ENCODE results near the gene METTL22.

METTL22 gene

DNA sequence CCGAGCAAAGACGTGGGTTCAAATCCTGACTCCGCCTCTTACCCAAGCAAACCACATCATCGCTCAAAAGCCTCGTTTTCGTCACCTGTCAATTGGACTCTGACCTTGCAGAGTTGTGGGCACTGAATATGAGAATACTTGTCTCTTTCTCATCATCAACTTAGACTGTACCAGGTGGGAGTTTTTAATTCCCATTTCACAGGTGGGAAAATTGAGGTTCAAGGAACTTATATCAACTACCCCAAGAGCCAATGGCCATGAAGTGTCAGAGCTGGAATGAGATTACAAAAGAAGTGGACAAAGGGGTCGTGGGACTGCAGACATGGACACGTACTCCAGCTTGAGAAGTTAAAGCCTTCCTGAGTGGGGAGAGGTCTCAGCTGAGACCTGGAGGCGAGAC is 41.9 kb upstream of the METTL22 start:
- TF ChIP-seq, protein P1, sequence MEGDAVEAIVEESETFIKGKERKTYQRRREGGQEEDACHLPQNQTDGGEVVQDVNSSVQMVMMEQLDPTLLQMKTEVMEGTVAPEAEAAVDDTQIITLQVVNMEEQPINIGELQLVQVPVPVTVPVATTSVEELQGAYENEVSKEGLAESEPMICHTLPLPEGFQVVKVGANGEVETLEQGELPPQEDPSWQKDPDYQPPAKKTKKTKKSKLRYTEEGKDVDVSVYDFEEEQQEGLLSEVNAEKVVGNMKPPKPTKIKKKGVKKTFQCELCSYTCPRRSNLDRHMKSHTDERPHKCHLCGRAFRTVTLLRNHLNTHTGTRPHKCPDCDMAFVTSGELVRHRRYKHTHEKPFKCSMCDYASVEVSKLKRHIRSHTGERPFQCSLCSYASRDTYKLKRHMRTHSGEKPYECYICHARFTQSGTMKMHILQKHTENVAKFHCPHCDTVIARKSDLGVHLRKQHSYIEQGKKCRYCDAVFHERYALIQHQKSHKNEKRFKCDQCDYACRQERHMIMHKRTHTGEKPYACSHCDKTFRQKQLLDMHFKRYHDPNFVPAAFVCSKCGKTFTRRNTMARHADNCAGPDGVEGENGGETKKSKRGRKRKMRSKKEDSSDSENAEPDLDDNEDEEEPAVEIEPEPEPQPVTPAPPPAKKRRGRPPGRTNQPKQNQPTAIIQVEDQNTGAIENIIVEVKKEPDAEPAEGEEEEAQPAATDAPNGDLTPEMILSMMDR (IDR thresholded peaks at IDR 0.05; ENCODE audit: insufficient read depth, missing control alignments): no peak
- FAIRE-seq: no peak
- no peak for DNase-seq (ENCODE audit: insufficient read length, low spot score)

DNA sequence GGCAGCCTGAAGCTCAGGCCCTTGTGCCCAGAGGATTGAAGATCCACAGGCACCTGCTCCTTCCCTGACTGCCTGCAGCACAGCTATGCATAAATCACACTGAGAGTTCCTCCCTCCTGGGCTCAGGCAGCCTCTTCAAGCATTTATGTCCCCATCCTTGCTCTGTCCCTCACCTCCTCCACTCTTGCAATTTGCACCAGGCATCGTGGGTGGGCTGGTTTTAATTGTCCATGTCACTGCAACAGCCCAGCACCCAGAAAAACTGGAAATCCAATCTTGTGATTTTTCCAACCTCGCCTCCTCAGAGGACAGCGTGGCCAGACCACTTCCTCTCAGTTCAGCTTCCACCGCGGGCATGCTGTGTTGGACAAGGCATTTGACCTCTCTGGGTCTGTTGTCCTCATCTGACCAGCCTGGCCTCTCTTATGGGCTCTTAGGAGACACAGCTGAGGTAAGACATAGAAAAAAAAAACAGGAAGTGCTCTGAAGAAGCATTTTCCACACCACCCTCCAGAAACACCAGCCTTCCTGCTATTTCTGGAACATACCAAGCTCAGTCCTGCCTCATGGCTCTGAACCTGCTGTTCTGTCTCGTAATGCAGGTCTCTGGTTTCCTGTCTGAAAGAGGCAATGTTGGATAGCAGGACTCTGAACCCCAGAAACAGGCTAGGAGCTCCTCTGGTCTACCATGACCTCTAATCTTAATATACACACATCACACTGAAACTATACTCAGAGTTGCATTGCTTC is 39.5 kb upstream of the METTL22 start:
- no peak for DNase-seq (ENCODE audit: insufficient read length, low spot score)
- TF ChIP-seq, protein P1 (IDR thresholded peaks at IDR 0.05; ENCODE audit: insufficient read depth, missing control alignments): no peak
- no peak for FAIRE-seq

DNA sequence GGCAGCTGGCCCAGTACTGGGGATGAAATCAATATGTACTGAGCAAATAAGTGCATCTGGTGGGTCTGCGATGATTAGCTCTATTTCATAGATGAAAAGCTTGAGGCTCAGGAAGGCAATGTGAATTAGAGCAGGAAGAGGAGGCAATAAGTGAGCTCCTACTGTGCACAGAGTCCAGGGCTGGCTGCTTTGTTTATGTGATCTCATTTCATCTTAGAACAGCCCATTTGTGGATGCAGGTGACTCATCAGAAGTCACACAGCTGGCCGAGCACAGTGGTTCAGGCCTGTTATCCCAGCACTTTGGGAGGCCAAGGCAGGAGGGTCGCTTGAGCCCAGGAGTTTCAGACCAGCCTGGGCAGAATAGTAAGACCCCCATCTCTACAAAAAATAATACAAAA is 38.3 kb upstream of the METTL22 start:
- DNase-seq (ENCODE audit: insufficient read length, low spot score) (no peak), FAIRE-seq (no peak)
- TF ChIP-seq, protein P1 (IDR thresholded peaks at IDR 0.05; ENCODE audit: insufficient read depth, missing control alignments): no peak

DNA sequence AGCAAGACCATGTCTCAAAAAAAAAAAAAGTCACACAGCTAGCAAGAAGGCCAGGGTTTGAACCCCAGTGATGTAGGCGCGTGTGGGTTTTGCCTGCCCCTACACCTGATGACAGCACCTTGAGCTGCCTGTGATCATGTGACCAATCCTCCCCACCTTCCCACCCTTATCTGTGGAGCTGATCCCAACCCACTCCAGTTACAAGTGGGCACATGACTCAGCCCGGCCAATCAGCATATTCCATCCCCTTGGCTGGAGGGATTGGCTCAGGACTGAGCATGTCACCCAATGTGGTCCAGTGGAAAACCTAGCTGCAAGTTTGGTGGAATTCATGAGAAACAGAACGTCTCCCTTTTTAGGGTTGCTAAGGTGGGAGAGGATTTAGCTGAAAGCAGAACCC is 37.8 kb upstream of the METTL22 start:
- FAIRE-seq: no peak
- TF ChIP-seq, protein P1 (IDR thresholded peaks at IDR 0.05; ENCODE audit: insufficient read depth, missing control alignments): no peak
- no peak for DNase-seq (ENCODE audit: insufficient read length, low spot score)

DNA sequence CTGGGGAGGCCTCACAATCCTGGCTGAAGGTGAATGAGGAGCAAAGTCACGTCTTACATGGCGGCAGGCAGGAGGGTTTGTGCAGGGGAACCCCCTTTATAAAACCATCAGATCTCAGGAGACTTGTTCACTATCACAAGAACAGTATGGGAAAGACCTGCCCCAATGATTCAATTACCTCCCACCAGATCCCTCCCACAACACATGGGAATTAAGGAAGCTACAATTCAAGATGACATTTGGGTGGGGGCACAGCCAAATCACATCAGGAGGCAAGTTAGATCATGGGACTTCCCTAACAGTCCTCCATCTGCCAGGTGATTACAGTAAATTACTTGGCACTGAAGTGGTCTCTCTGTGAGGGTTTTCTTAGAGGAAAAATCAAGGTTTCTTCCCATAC is 36.5 kb upstream of the METTL22 start:
- TF ChIP-seq, protein P1 (IDR thresholded peaks at IDR 0.05; ENCODE audit: insufficient read depth, missing control alignments): no peak
- FAIRE-seq (no peak), DNase-seq (ENCODE audit: insufficient read length, low spot score) (no peak)

DNA sequence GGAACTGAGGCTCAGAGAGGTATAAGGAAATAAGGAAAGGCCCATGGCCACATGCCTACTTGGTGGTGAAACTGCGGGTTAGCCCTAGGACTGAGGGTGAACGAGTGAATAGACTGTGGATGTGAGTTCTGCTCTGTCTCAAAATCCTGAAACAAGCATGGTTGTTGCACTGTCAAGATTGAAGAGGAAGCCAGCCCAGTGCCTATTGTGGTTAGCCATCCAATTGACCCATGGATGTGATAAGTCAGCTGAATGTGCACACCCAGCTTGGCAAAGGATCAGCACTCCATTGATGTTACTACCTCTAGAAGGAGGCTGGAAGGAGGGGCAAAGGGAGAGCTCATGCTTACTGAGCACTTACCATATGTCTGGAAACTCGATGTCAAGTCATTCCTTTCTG is 35.6 kb upstream of the METTL22 start:
- no peak for DNase-seq (ENCODE audit: insufficient read length, low spot score)
- TF ChIP-seq, protein P1 (IDR thresholded peaks at IDR 0.05; ENCODE audit: insufficient read depth, missing control alignments): no peak
- FAIRE-seq: no peak

DNA sequence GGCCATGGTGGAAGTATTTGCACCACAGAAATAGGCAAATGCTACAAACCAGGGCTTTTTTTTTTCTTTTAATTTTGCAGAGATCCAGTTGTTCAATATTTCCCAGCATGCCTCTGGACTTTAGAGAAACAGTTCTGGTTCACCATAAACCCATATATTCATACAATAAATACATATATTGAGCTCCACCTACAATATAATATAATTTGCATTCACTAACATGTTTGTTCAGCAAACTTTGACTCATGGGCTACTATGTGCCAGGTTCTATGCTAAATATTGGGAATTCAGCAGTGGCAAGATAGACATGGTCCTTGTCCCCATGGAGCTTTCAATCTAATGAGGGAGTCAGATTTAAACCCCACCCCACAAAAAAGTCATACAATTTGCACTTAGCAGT is 34.4 kb upstream of the METTL22 start:
- TF ChIP-seq, protein P1 (IDR thresholded peaks at IDR 0.05; ENCODE audit: insufficient read depth, missing control alignments): no peak
- DNase-seq (ENCODE audit: insufficient read length, low spot score) (no peak), FAIRE-seq (no peak)

All from D721Med (cell line).